Measurements from ENCODE around the gene SEC22A.
"Not testable (repeated sequence)": the region's sequence is repeated elsewhere in the genome, so short reads cannot be mapped to it uniquely, and the experiment has no call there.

- TF ChIP-seq GABPA (IDR thresholded peaks at IDR 0.05; ENCODE audit: low read depth); RFX5 (IDR thresholded peaks at IDR 0.05; ENCODE audit: low read length); POLR2AphosphoS5 (IDR thresholded peaks at IDR 0.05; ENCODE audit: low read depth, low read length); ZBTB33 (IDR thresholded peaks at IDR 0.05; ENCODE audit: borderline replicate concordance, low read depth): not testable (repeated sequence)
- TF ChIP-seq, protein P1, sequence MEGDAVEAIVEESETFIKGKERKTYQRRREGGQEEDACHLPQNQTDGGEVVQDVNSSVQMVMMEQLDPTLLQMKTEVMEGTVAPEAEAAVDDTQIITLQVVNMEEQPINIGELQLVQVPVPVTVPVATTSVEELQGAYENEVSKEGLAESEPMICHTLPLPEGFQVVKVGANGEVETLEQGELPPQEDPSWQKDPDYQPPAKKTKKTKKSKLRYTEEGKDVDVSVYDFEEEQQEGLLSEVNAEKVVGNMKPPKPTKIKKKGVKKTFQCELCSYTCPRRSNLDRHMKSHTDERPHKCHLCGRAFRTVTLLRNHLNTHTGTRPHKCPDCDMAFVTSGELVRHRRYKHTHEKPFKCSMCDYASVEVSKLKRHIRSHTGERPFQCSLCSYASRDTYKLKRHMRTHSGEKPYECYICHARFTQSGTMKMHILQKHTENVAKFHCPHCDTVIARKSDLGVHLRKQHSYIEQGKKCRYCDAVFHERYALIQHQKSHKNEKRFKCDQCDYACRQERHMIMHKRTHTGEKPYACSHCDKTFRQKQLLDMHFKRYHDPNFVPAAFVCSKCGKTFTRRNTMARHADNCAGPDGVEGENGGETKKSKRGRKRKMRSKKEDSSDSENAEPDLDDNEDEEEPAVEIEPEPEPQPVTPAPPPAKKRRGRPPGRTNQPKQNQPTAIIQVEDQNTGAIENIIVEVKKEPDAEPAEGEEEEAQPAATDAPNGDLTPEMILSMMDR (IDR thresholded peaks at IDR 0.05): not testable (repeated sequence)
Observed at GRCh38 chr3:123239186-123239585, 37.4 kb downstream of the SEC22A start.

All from SK-N-SH (cell line).